ENCODE measurements around the gene LINGO3. TPM values are rescaled to one million over a fixed set of nuclear protein-coding genes. Genes with fewer than 3 reads are reported as not detected.
A peak's percentile ranks its signal among the peaks of the same experiment; 100 is the strongest.
"Not testable (repeated sequence)": the region's sequence is repeated elsewhere in the genome, so short reads cannot be mapped to it uniquely, and the experiment has no call there.

Gene LINGO3
- total RNA-seq, 1 donor from 2014 or later, result not detected

GRCh38 chr19:2287585-2288337, 20.2 kb downstream of the LINGO3 start:
- ATAC-seq (peak; percentile 12), DNase-seq (ENCODE audit: low spot score) (no peak)
- intact Hi-C loops (cut with DNase I), result no loop called here

DNA sequence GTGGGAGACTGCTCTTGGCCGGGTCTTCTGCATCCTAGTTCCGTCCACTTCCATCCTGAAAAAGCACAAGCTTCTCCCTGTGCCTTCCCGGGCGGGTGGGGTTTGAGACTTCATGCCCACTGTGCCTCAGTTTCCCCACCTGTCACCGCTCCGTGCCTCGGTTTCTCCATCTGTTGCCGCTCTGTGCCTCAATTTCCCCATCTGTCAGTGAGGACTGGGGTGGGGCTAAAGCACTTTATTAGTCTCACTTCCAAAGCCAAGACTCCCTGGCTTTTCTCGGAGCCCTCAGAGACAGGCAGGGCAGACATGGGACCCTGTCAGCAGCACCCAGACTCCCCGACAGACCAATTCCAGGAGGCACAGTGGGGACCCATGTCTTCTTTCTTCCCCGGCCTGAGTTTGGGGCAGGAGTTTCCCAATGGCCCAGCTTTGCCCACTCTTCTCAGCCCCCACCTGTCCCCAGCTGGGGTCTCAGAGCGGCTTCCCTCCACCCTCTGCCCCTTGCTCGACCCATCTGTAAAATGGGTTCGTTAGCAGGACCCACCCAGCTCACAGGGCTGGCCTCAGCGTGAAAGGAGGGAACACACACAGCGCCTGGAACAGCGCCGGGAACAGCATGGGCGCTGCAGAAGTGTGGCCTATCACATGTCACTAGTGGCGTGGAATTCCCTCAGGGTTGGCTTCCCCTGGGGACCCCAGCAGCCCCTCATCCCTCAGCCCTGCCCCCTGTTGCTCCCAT, 21.4 kb downstream of the LINGO3 start:
- intact Hi-C loops (cut with DNase I), result no loop called here
- DNase-seq (ENCODE audit: low spot score) (no peak), ATAC-seq (no peak)

DNA sequence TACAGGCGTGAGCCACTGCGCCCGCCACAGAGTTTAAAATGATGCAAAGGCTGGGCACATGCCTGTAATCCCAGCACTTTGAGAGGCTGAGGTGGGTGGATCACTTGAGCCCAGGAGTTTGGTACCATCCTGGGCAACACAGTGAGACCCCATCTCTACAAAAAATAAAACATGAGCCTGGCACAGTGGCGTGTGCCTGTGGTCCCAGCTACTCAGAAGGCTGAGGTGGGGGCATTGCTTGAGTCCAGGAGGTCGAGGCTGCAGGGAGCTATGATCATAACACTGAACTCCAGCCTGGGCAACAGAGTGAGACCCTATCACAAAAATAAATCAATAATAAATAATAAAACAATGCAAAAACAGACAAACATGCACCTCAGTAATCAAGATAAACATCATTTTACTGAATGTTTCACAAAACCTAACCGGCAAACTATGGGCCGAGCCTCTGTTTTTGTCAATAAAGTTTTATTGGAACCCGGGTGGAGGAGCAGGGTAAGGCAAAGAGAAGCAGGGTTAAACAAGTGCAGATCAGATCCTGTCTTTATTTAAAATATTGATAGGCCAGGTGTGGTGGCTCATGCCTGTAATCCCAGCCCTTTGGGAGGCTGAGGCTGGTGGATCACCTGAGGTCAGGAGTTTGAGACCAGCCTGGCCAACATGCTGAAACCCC, 24.0 kb downstream of the LINGO3 start:
- intact Hi-C loops (cut with DNase I), result no loop called here
- ATAC-seq (no peak), DNase-seq (ENCODE audit: low spot score) (no peak)

GRCh38 chr19:2282862-2283237, 25.1 kb downstream of the LINGO3 start:
- intact Hi-C loops (cut with DNase I), result no loop called here
- ATAC-seq, result no peak

DNA sequence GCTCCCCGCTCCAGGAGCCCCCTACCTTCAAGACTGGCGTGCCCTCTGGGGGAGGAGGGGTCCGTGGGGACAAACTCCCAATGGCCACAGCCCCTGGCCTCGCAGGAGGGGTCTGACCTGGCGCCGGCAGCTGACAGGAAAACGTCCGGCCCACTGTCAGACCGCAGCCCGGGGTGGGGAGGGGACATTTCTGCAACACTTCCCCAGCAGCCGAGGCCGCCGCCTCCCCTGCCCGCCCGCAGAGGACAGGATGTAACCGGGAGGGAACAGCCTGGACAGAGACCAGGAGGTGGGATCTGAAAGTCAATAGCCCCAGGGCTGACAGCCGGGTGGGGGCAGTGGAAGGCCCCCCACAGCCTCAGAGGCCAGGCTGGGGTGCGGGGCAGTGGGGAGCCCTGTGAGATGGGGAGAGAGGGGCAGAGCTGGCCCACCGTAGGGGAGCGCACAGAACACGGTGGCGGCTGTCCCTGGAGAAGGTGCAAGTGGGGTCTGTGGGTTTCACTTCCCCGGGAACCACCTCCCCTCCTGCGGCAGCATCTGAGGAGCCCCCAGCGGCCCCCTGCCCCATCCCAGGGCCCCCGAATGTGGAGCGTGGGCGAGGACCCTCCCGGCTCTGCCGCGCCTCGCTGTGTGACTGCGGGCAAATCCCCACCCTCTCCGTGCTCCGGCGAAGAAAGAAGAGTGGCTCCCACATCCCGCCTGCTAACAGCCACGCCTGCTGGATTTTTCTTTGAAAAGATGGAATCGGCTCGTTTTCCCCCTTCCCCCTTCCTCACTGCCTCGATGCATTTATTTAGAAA, 25.7 kb downstream of the LINGO3 start, which contains the start of gene PEAK3:
Gene PEAK3 (minus strand): TSS at position 114 of the 800 bp plus-strand sequence. CDS start 1,244 bp downstream, outside the sequence.
- ATAC-seq (peak; percentile 90), DNase-seq (ENCODE audit: low spot score) (peak; percentile 81)
- intact Hi-C loops (cut with DNase I), result no loop called here

More at GRCh38 chr19:2282862-2283237, 25.1 kb downstream of the LINGO3 start:
- no peak for DNase-seq (ENCODE audit: low spot score)

DNA sequence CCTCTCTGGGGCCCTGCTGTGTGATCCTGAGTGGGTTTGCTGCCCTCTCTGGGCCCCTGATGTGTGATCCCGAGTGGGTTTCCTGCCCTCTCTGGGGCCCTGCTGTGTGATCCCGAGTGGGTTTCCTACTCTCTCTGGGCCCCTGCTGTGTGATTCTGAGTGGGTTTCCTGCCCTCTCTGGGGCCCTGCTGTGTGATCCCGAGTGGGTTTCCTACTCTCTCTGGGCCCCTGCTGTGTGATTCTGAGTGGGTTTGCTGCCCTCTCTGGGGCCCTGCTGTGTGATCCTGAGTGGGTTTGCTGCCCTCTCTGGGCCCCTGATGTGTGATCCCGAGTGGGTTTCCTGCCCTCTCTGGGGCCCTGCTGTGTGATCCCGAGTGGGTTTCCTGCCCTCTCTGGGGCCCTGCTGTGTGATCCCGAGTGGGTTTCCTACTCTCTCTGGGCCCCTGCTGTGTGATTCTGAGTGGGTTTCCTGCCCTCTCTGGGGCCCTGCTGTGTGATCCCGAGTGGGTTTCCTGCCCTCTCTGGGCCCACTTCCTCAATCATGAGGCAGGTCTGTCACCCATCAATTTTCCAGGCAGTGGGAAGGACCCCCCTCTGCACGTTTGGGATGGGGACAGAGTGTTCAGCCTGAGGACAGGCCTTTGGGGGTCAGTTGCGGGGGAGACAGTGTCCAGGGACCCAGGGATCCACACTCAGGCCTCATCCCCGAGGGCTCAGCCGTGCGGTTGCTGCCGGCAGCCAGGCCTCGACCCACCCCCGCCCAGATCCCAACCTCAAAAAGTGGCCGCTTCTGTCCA, 26.5 kb downstream of the LINGO3 start:
- ATAC-seq, result peak; percentile 3
- intact Hi-C loops (cut with DNase I); DNase-seq (ENCODE audit: low spot score): not testable (repeated sequence)

GRCh38 chr19:2280633-2281264, 27.2 kb downstream of the LINGO3 start:
- intact Hi-C loops (cut with DNase I), result no loop called here
- ATAC-seq (no peak), DNase-seq (ENCODE audit: low spot score) (no peak)

GRCh38 chr19:2278459-2279158, 29.3 kb downstream of the LINGO3 start:
- ATAC-seq (no peak), DNase-seq (ENCODE audit: low spot score) (no peak)
- intact Hi-C loops (cut with DNase I), result loop anchor here (10.0 kb wide), 1 partner anchor 106 kb away; no protein-coding TSS in a partner anchor

DNA sequence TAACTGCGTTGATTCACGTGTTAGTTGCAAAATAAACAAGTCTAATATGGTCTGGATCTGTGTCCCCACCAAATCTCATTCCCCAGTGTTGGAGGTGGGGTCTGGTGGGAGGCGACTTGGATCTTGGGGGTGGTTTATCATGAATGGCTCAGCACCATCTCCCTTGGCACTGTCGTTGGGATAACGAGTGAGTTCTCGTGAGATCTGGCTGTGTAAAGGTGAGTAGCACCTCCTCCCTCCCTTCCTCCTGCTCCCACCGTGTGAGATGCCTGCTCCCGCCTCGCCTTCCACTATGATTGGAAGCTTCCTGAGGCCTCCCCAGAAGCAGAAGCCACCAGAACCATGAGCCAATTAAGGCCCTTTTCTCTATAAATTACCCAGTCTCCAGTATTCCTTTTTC, 30.8 kb downstream of the LINGO3 start:
- ATAC-seq, result no peak
- no peak for DNase-seq (ENCODE audit: low spot score)
- intact Hi-C loops (cut with DNase I), result loop anchor here (10.0 kb wide), 1 partner anchor 108 kb away; no protein-coding TSS in a partner anchor

DNA sequence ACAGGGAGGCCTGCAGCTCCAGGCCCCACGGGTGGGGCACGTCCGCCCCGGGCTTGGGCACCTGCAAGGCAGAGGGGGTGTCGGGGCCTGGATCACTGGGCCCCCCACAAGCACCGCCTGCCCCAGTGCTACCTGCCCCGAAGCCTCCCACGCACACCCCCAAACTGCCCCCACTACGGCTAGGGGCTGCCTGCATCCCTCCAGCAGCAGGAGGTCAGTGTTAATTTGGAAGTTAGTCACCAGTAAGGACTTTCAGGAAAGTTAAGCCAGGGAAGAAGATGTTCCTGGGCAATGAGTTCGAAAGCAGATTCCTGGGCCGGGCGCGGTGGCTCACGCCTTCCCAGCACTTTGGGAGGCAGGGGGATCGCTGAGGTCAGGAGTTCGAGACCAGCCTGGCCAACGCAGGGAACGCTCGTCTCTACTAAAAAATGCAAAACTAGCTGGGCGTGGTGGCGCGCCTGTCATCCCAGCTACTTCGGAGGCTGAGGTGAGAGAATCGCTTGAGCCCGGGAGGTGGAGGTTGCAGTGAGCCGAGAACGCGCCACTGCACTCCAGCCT, 31.4 kb downstream of the LINGO3 start:
- no peak for ATAC-seq
- intact Hi-C loops (cut with DNase I), result loop anchor here (10.0 kb wide), 1 partner anchor 108 kb away; no protein-coding TSS in a partner anchor
- no peak for DNase-seq (ENCODE audit: low spot score)

GRCh38 chr19:2275588-2276428, 32.1 kb downstream of the LINGO3 start:
- no peak for DNase-seq (ENCODE audit: low spot score)
- intact Hi-C loops (cut with DNase I), result loop anchor here (10.0 kb wide), 1 partner anchor 109 kb away; no protein-coding TSS in a partner anchor
- peak; percentile 4 for ATAC-seq

- ATAC-seq, result peak; percentile 36
- peak; percentile 76 for DNase-seq (ENCODE audit: low spot score)
- intact Hi-C loops (cut with DNase I), result loop anchor here (5.0 to 10.0 kb wide), 2 partner anchors 110 to 118 kb away; no protein-coding TSS in a partner anchor
Observed at GRCh38 chr19:2274931-2275535, 32.9 kb downstream of the LINGO3 start.

DNA sequence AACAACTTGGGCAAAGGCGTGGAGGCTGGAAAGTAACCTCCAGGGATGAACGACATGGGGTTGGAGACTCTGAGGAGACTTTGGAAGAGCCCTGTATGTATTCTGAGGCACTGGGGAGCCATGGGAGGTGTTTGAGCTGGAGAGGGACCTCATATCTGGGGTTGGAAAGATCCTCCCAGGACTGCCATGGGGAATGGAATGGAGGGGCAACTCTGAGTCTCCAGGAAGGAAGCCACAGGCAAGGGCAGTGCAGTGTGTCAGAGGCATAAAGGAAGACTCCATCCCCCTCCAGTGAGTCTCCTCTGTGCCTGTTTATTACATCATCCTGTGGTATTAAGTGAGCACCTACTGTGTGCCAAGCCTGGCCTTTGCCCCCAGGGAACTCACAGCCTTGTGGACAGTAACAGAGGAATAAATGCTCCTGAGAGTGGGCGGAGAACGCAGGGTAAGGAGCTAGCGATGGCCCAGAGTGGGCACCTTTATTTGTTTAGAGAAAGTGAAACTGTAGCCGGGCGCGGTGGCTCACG, 33.7 kb downstream of the LINGO3 start:
- ATAC-seq, result no peak
- DNase-seq (ENCODE audit: low spot score), result no peak
- intact Hi-C loops (cut with DNase I), result loop anchor here (5.0 to 10.0 kb wide), 2 partner anchors 111 to 117 kb away; no protein-coding TSS in a partner anchor

DNA sequence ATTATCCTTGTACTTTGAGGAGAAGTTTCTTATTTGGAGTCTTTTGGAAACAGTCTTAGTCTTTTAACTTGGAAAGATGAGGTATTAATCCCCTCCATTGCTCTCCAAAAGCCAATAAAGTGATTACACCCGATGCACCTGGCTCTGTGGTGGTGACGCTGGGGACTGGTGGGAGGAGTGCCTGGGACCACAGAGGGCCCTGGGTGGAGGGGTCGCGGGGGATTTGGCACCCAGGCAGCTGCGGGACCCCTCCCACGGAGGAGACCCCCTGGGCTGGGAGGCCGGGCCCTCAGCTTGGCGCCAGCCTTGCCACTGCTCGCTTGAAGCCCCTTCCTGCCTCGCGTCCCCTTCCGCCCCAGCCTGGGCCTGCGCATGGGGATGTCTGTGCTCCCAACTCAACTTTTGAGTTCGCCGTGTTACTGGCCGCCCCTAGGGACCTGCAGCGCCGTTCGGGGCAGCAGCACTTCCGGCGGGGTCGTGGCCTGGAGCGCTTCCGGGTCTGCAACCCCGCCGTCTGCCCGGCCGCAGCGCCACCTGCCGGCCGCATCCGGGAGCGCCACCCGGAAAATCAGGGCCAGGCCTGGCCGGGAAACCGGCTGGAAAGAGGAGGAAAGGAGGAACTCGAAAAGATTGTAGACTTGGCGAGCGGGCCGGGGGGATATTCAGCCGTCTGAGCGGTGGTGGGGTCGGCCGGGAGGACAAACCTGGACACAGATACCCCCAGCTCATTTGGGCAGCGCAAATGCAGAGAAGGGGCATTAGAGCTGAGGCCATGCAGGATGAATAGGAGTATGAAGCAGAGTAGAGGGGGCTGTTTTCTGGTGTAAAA, 34.4 kb downstream of the LINGO3 start:
- ATAC-seq (peak; percentile 12), DNase-seq (ENCODE audit: low spot score) (peak; percentile 82)
- intact Hi-C loops (cut with DNase I), result loop anchor here (5.0 to 10.0 kb wide), 2 partner anchors 111 to 116 kb away; no protein-coding TSS in a partner anchor
